HEK293T (cell line): ENCODE data around the gene REXO5.

Experiments
- CTCF ChIA-PET: fragments of 350-600 bp; formaldehyde crosslinking; extraction: SDS; loops from one replicate; lab custom pipeline; 2021; ENCODE audit warnings: antibody characterized with exemption, inconsistent platforms; lab: Yijun Ruan, JAX
- POLR2A ChIA-PET: fragments of 350-600 bp; formaldehyde crosslinking; extraction: SDS; loops from one replicate; lab custom pipeline; 2020; ENCODE audit warnings: antibody characterized with exemption, inconsistent platforms; lab: Yijun Ruan, JAX
- DNase-seq: peaks from one replicate; pipeline ENCODE4 v3.0.0; 2012; ENCODE audit warnings: mixed read lengths; ENCODE audit errors: extremely low spot score
- ARNT ChIP-seq: fragments of 450-650 bp; IDR thresholded peaks from 2 replicates; pipeline ENCODE4 v1.6.1; 2017; ENCODE audit warnings: mild to moderate bottlenecking
- BHLHE40 ChIP-seq: fragments of 450-650 bp; IDR thresholded peaks from 2 replicates; pipeline ENCODE4 v1.6.1; 2016; ENCODE audit warnings: mild to moderate bottlenecking, moderate library complexity, borderline replicate concordance
- CTBP1 ChIP-seq: fragments of 450-650 bp; IDR thresholded peaks from 2 replicates; pipeline ENCODE4 v1.6.1; 2016; ENCODE audit warnings: borderline replicate concordance
- ELF4 ChIP-seq: fragments of 450-650 bp; IDR thresholded peaks from 2 replicates; pipeline ENCODE4 v1.6.1; 2017; ENCODE audit warnings: antibody characterized with exemption
- FOXA1 ChIP-seq: fragments of 450-650 bp; IDR thresholded peaks from 2 replicates; pipeline ENCODE4 v1.6.1; 2016; ENCODE audit warnings: mild to moderate bottlenecking
- FOXK2 ChIP-seq: fragments of 450-650 bp; IDR thresholded peaks from 2 replicates; pipeline ENCODE4 v1.6.1; 2016; ENCODE audit warnings: mild to moderate bottlenecking
- FOXM1 ChIP-seq: fragments of 450-650 bp; IDR thresholded peaks from 2 replicates; pipeline ENCODE4 v1.6.1; 2017; ENCODE audit warnings: mild to moderate bottlenecking, borderline replicate concordance
- HDGF ChIP-seq: fragments of 450-650 bp; IDR thresholded peaks from 2 replicates; pipeline ENCODE4 v1.6.1; 2017; ENCODE audit warnings: antibody characterized with exemption, borderline replicate concordance
- L3MBTL2 ChIP-seq: fragments of 450-650 bp; conservative IDR thresholded peaks from 2 replicates; pipeline ENCODE4 v1.6.1; 2016; ENCODE audit warnings: mild to moderate bottlenecking
- LEF1 ChIP-seq: fragments of 450-650 bp; IDR thresholded peaks from 2 replicates; pipeline ENCODE4 v1.6.1; 2017; ENCODE audit warnings: mild to moderate bottlenecking, borderline replicate concordance
- NFRKB ChIP-seq: fragments of 450-650 bp; IDR thresholded peaks from 2 replicates; pipeline ENCODE4 v1.6.1; 2016; ENCODE audit warnings: mild to moderate bottlenecking, moderate library complexity
- SP1 ChIP-seq: fragments of 450-650 bp; IDR thresholded peaks from 2 replicates; pipeline ENCODE4 v1.6.1; 2017
- SUZ12 ChIP-seq: fragments of 450-650 bp; IDR thresholded peaks from 2 replicates; pipeline ENCODE4 v1.6.1; 2016; ENCODE audit warnings: mild to moderate bottlenecking
- TARDBP ChIP-seq: fragments of 450-650 bp; IDR thresholded peaks from 2 replicates; pipeline ENCODE4 v1.6.1; 2016
- ZNF384 ChIP-seq: fragments of 450-650 bp; IDR thresholded peaks from 2 replicates; pipeline ENCODE4 v1.6.1; 2016
- TF ChIP-seq, protein P1 (sequence below): fragments of 450-650 bp; IDR thresholded peaks from 2 replicates; pipeline ENCODE4 v1.6.1; 2016

Gene REXO5

DNA sequence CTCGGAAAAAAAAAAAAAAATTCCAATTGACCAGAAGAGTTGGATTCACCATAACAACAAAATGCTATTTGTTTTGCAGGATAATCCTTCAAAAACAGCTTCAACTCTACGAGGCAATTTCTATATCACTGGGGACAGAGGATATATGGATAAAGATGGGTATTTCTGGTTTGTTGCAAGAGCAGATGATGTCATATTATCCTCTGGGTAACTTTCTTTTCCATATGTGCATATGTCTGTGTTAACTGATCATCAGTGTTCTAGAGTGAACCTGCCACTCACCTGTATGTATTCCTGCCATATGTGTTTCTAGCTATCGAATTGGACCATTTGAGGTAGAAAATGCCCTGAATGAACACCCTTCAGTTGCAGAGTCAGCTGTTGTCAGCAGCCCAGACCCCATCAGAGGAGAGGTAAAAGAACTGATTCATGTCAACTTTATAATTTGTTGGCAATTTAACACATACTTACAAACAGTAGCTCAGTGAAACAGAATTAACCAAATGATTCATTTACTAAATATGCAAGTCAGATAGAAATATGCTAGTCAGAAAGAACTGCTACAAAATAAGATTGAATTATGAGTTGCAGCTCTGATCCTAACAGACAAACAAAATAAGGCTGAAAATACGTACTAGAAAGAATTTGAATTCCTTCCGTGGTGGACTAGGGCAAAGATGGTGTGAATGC lies 14.3 kb upstream of the REXO5 start:
- TF ChIP-seq ARNT (no peak), BHLHE40 (no peak), L3MBTL2 (no peak), ELF4 (no peak), FOXK2 (no peak), NFRKB (no peak), LEF1 (no peak), SUZ12 (no peak), TARDBP (no peak), FOXA1 (no peak), ZNF384 (no peak), FOXM1 (no peak), CTBP1 (no peak), SP1 (no peak)
- TF ChIP-seq, protein P1, sequence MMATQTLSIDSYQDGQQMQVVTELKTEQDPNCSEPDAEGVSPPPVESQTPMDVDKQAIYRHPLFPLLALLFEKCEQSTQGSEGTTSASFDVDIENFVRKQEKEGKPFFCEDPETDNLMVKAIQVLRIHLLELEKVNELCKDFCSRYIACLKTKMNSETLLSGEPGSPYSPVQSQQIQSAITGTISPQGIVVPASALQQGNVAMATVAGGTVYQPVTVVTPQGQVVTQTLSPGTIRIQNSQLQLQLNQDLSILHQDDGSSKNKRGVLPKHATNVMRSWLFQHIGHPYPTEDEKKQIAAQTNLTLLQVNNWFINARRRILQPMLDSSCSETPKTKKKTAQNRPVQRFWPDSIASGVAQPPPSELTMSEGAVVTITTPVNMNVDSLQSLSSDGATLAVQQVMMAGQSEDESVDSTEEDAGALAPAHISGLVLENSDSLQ, result no peak
- DNase-seq, result no peak
- ChIA-PET CTCF (no interaction called here), POLR2A (interaction anchor here (0.8 to 2.8 kb wide), 2 partner anchors 11 to 14 kb away, joined by 3 to 14 read pairs; partner anchors contain the start of genes ERI2 and REXO5)

DNA sequence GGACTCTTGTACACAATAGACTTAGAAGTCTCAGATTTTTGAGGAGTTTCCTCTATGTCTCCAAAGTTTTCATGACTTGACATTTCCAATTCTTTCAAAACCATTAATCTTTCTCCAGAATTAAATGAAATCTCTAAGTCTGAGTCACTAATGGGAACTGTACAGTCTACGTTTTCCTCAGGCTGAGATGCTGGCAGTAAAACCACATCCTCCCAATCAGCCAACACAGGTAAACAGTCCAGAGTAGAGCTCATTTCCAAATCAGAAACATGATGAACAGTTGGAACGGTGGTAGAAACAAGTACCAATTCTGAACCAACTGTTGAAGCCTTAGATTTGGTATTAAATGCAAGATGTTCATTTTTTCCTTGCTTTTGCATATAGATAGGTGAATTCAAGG lies 8.0 kb upstream of the REXO5 start:
- no peak for DNase-seq
- POLR2A ChIA-PET, result no interaction called here
- CTCF ChIA-PET, result interaction anchor here (0.6 kb wide), 1 partner anchor 15 kb away, joined by 4 read pairs; no protein-coding TSS in a partner anchor
- no peak for TF ChIP-seq L3MBTL2
- TF ChIP-seq ELF4, result no peak
- TF ChIP-seq FOXM1, result no peak
- TF ChIP-seq ZNF384, result no peak
- no peak for TF ChIP-seq SP1
- TF ChIP-seq CTBP1, result no peak
- TF ChIP-seq TARDBP, result no peak
- no peak for TF ChIP-seq FOXA1
- TF ChIP-seq BHLHE40, result no peak
- no peak for TF ChIP-seq HDGF
- TF ChIP-seq, protein P1, result no peak
- TF ChIP-seq FOXK2, result no peak
- no peak for TF ChIP-seq NFRKB
- no peak for TF ChIP-seq SUZ12
- no peak for TF ChIP-seq LEF1
- no peak for TF ChIP-seq ARNT

DNA sequence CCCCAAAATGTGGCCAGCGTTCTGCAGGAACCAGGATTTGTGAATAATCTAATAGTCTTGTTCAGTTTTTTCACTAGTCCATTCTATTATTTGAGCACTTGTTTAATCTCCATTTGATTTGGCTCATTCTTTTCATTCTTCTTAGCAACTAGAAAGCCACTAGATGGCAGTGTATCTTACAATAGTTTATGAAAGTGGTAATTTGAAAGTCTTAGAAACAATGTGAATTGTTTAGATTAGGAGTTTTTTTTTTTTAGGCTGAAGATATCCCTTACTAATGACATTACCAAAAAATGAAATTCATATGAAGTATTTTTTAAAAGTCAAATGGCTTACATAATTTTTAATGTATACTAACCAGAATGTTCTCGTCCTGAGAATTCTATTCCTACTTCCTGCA lies 6.7 kb upstream of the REXO5 start:
- ChIA-PET CTCF (no interaction called here), POLR2A (no interaction called here)
- TF ChIP-seq ZNF384, result no peak
- no peak for TF ChIP-seq FOXA1
- TF ChIP-seq NFRKB, result no peak
- TF ChIP-seq BHLHE40, result no peak
- TF ChIP-seq L3MBTL2, result no peak
- no peak for TF ChIP-seq SP1
- TF ChIP-seq ELF4, result no peak
- no peak for TF ChIP-seq TARDBP
- no peak for TF ChIP-seq FOXK2
- TF ChIP-seq SUZ12, result no peak
- TF ChIP-seq HDGF, result no peak
- no peak for TF ChIP-seq LEF1
- no peak for TF ChIP-seq FOXM1
- no peak for TF ChIP-seq ARNT
- TF ChIP-seq CTBP1, result no peak
- DNase-seq, result no peak

DNA sequence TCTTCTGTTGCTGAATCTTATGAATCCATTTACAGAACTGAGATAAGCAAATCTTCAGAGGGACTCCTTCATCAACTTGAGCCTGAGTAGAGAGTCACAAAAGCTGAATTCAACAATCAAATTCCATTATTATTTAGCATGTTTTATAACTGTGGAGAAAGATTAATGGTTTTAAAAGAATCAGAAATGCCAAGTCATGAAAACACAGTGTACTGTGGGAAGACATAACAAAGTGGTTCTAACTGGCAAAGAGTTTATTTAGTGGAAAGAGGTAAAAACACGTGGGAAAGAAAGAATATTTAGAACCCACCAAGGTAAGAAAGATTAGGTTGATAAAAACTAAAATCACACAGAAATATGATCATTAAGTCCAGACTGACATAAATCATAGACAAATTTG lies 5.0 kb upstream of the REXO5 start:
- no peak for TF ChIP-seq LEF1
- TF ChIP-seq ARNT, result no peak
- TF ChIP-seq FOXK2, result no peak
- no peak for TF ChIP-seq SP1
- no peak for TF ChIP-seq ZNF384
- no peak for TF ChIP-seq CTBP1
- TF ChIP-seq BHLHE40, result no peak
- no peak for TF ChIP-seq NFRKB
- no peak for TF ChIP-seq FOXA1
- TF ChIP-seq TARDBP, result no peak
- TF ChIP-seq SUZ12, result no peak
- TF ChIP-seq, protein P1, result no peak
- TF ChIP-seq ELF4, result no peak
- TF ChIP-seq FOXM1, result no peak
- DNase-seq, result no peak
- ChIA-PET POLR2A (no interaction called here), CTCF (interaction anchor here (0.7 kb wide), 1 partner anchor 17 kb away, joined by 3 read pairs; no protein-coding TSS in a partner anchor)

DNA sequence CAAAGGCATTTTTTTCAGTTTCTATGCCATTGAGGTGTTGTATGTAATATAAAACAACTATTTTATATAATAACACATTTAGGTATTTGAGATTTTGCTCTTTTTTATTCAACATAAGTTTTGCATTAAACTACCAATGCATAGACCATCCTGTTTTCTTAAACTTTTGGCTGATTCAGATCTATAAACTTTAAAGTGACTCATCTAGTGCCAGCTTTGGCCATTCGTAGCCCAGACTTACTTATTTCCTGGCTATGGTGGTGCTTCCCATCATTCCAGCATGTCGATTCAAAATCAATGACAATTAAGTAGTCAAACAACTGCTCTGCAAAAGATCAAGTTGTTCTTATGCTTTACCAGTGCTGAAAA lies 3.2 kb upstream of the REXO5 start:
- CTCF ChIA-PET, result no interaction called here
- POLR2A ChIA-PET, result no interaction called here
- DNase-seq, result no peak

More for the DNA sequence above, 3.2 kb upstream of the REXO5 start:
- TF ChIP-seq ZNF384 (no peak), CTBP1 (no peak), ARNT (no peak), BHLHE40 (no peak), ELF4 (no peak), HDGF (no peak), FOXK2 (no peak), LEF1 (no peak), L3MBTL2 (no peak), SUZ12 (no peak), TARDBP (no peak), NFRKB (no peak), FOXM1 (no peak), SP1 (no peak), FOXA1 (no peak)
- TF ChIP-seq, protein P1, result no peak
